Cardiac fibroblast (primary cell): ENCODE results near the gene PDGFB.
A peak's percentile ranks its signal among the peaks of the same experiment; 100 is the strongest.

Experiments
- DNase-seq, 2 donors: peaks; one replicate each; pipeline versions ENCODE4 v3.0.0 to v3.0.0-alpha.2; 2010; ENCODE audit warnings: low read depth in 2 of 2
- H3K4me3 ChIP-seq, 2 donors: replicated peaks in 1 of 2; 1 replicate in 1 of 2; 2 replicates in 1 of 2; pipeline ENCODE4 v1.5.1; 2011; ENCODE audit warnings: low read depth in 2 of 2, low read length in 2 of 2, mild to moderate bottlenecking in 2 of 2, moderate library complexity in 1 of 2
- TF ChIP-seq, protein P1 (sequence below): IDR thresholded peaks from one replicate; pipeline ENCODE4 v1.5.1; 2011; ENCODE audit warnings: low read depth, mild to moderate bottlenecking, low read length, inconsistent platforms

Gene PDGFB

GRCh38 chr22:39207141-39208012, 37.4 kb downstream of the PDGFB start:
- DNase-seq = peak; percentile 34 to 65
- TF ChIP-seq, protein P1, sequence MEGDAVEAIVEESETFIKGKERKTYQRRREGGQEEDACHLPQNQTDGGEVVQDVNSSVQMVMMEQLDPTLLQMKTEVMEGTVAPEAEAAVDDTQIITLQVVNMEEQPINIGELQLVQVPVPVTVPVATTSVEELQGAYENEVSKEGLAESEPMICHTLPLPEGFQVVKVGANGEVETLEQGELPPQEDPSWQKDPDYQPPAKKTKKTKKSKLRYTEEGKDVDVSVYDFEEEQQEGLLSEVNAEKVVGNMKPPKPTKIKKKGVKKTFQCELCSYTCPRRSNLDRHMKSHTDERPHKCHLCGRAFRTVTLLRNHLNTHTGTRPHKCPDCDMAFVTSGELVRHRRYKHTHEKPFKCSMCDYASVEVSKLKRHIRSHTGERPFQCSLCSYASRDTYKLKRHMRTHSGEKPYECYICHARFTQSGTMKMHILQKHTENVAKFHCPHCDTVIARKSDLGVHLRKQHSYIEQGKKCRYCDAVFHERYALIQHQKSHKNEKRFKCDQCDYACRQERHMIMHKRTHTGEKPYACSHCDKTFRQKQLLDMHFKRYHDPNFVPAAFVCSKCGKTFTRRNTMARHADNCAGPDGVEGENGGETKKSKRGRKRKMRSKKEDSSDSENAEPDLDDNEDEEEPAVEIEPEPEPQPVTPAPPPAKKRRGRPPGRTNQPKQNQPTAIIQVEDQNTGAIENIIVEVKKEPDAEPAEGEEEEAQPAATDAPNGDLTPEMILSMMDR = no peak
- no peak overlapping the region for H3K4me3 ChIP-seq

GRCh38 chr22:39206491-39206890, 38.3 kb downstream of the PDGFB start:
- no peak overlapping the region for H3K4me3 ChIP-seq
- no peak for DNase-seq
- TF ChIP-seq, protein P1 = no peak

DNA sequence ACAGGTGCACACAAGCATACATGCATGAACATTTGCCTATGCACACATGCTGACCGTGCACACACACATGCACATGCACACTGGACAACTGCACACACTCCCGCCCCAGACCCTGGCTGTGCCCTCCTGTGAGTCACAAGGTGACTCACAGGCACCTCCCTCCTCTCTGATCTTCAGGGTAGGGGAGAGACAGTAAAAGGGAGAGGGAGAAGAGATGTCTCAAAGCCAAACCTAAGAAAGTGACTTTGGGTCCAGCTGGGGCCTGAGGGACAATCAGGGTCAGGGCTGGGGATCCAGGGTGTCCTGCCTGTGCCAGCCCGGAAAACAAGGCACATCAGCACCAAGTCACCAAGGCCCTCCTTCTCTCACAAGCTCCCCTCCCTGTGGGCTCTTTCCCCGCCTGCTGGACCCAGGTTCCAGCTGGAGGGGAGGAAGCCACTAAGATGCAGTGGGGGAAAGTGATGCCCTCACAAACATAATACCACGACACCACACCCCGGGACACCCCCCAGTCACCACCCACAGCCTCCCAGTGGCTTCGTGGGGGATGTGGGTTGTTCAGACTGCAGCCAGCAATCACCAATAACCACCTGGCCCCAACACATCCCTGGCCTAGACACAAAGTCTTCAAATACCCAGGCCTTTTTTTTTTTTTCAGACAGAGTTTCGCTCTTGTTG, 39.3 kb downstream of the PDGFB start:
- peak; percentile 53 to 72 for DNase-seq
- TF ChIP-seq, protein P1 = no peak
- no peak overlapping the region for H3K4me3 ChIP-seq

- TF ChIP-seq, protein P1 = no peak
- no peak for DNase-seq
- H3K4me3 ChIP-seq = no peak overlapping the region
These were observed 40.6 kb downstream of the PDGFB start for GRCh38 chr22:39204216-39204615.

DNA sequence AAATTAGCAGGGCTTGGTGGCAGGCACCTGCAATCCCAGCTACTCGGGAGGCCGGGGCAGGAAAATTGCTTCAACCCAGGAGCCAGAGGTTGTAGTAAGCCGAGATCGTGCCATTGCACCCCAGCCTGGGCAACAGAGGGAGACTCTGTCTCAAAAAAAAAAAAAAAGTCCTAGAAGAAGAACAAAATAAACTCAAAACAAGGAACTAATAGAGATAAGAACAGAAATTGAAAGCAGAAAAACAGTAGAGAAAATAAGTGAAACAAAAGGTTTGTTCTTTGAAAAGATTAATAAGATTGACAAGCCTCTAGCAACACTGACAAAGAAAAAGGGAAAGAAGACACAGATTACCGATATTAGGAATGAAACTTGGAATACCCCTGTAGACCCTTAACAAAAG, 47.2 kb downstream of the PDGFB start:
- DNase-seq = no peak
- TF ChIP-seq, protein P1 = no peak
- no peak overlapping the region for H3K4me3 ChIP-seq

DNA sequence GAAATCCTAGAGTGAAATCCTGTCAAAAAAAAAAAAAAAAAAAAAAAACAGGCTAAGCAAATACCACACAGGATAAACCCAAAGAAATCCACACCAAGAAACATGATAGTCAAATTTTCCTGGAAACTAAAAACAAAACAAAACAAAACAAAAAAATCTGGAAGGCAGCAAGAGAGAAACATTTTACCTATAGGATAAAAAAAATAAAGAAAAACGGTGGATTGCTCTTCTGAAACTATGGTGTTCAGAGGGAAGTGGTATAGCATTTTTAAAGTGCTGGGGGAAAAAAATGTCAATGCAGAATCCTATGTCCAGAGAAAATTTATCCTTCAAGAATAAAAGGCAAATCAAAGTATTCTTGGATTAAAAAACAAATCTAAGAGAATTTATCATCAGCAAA, 50.7 kb downstream of the PDGFB start:
- DNase-seq = no peak
- H3K4me3 ChIP-seq = no peak overlapping the region
- TF ChIP-seq, protein P1 = no peak
